Measurements from ENCODE around the gene CCNK.

CCNK gene

GRCh38 chr14:99508896-99509629 lies 27.9 kb downstream of the CCNK start:
- DNase-seq: no peak

GRCh38 chr14:99509871-99510555 lies 28.8 kb downstream of the CCNK start:
- DNase-seq: no peak

GRCh38 chr14:99510556-99511139 lies 29.4 kb downstream of the CCNK start:
- DNase-seq: no peak

GRCh38 chr14:99511421-99512109 lies 30.4 kb downstream of the CCNK start:
- DNase-seq: no peak

GRCh38 chr14:99512110-99512449 lies 30.9 kb downstream of the CCNK start:
- DNase-seq: no peak

- no peak for DNase-seq
Observed at GRCh38 chr14:99512571-99513182, 31.5 kb downstream of the CCNK start.

- DNase-seq: no peak
Observed at GRCh38 chr14:99513183-99513694, 32.0 kb downstream of the CCNK start.

GRCh38 chr14:99513946-99514551 lies 32.8 kb downstream of the CCNK start:
- no peak for DNase-seq

- no peak for DNase-seq
Observed at GRCh38 chr14:99514552-99515300, 33.5 kb downstream of the CCNK start.

GRCh38 chr14:99515301-99516155 lies 34.3 kb downstream of the CCNK start:
- no peak for DNase-seq

- DNase-seq: no peak
Observed at GRCh38 chr14:99516156-99516870, 35.1 kb downstream of the CCNK start.

- DNase-seq: no peak
Observed at GRCh38 chr14:99516871-99517642, 35.8 kb downstream of the CCNK start.

- DNase-seq: no peak
Observed at GRCh38 chr14:99517643-99518381, 36.6 kb downstream of the CCNK start.

- DNase-seq: peak; percentile 61
Observed at GRCh38 chr14:99518441-99519346, 37.5 kb downstream of the CCNK start.

GRCh38 chr14:99519347-99519881 lies 38.2 kb downstream of the CCNK start:
- no peak for DNase-seq

- DNase-seq: no peak
Observed at GRCh38 chr14:99519931-99520421, 38.8 kb downstream of the CCNK start.

- DNase-seq: no peak
Observed at GRCh38 chr14:99520571-99521081, 39.4 kb downstream of the CCNK start.

All from activated gamma-delta T cell (primary cell).